Esophagus muscularis mucosa (tissue), 3 donors: Measurements from ENCODE around the gene EXOC1.

Source experiments
- CTCF ChIP-seq, 3 experiments: fragments of 200-600 bp in 2 of 3; fragments of 450-650 bp in 1 of 3; sonication (generic) in 2 of 3; IDR thresholded peaks; one replicate each; pipeline ENCODE4 v1.5.1; 2017 to 2019; ENCODE audit warnings: antibody characterized with exemption in 3 of 3, mild to moderate bottlenecking in 2 of 3, moderate library complexity in 1 of 3
- POLR2A ChIP-seq: fragments of 450-650 bp; IDR thresholded peaks from one replicate; pipeline ENCODE4 v1.6.1; 2017; ENCODE audit warnings: antibody characterized with exemption, moderate library complexity, mild to moderate bottlenecking, low read depth
- POLR2AphosphoS5 ChIP-seq, 2 donors: sonication (generic); formaldehyde crosslinking; IDR thresholded peaks; one replicate each; pipeline ENCODE4 v1.6.1; 2017; ENCODE audit warnings: antibody characterized with exemption in 2 of 2

GRCh38 chr4:55857586-55857985 is 4.1 kb downstream of the EXOC1 start:
- TF ChIP-seq POLR2AphosphoS5 (IDR thresholded peaks at IDR 0.05) (no peak), POLR2A (no peak), CTCF (IDR thresholded peaks at IDR 0.05) (no peak)
